Activated CD8-positive, alpha-beta memory T cell treated with anti-CD3 and anti-CD28 coated beads for 24 hours (primary cell): ENCODE data around the gene RYR2.

Experiments
- DNase-seq: peaks from one replicate; pipeline ENCODE4 v3.0.0-alpha.2; 2020

The RYR2 gene

DNA sequence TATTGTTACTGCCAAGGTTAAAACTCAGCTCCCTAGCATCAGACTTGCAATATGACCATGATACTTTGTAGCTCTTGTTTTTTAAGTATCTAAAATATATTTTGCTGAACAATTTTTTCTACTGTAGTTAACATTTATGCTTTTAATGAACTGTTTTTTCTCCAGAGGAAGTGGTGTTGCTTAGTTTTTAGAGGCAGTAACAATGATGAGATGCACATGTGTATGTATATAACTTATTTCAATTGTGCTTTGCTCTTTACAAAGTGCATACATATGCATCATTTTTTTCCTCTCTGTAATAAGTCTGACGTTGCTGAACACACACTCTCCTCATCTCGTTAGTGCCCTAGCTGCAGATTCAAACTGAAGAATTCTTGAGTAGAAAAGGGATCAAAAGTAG, 430.0 kb downstream of the RYR2 start:
- DNase-seq: no peak

DNA sequence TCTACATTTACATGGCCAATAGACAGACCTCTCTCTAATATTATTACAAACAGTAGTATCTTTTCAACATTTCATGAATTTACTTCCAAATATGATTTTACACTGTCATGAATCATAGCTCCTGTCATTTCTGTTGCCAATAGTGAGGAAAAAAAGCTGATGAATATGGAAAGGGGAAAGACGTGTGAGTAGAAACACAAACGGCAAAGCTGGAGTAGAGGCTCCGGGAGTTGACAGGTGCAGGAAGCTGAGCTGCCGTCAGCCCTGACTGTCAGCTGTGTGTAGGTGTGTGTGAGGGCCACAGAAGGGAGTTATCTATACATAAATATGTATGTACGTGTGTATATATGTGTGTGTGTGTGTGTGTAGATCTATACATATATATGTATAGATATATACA, 431.9 kb downstream of the RYR2 start:
- no peak for DNase-seq

DNA sequence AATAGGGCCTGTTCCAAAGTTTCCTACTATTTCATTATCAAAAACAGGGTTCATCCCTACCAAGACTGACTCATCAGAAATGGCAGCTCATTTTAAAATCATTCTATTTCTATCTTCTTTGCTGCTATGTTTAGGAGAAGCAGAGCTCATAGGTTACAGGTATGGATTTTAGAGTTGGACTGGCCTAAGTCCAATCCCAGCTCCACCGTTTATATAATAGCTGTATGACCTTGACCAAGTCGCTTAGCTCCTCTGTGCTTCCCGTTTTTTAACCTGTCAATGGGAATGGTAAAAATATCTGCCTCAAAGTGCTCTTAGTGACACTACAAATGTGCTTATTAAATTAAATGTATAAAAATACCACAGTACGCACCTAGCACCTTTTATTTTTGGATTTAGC, 436.1 kb downstream of the RYR2 start:
- no peak for DNase-seq

DNA sequence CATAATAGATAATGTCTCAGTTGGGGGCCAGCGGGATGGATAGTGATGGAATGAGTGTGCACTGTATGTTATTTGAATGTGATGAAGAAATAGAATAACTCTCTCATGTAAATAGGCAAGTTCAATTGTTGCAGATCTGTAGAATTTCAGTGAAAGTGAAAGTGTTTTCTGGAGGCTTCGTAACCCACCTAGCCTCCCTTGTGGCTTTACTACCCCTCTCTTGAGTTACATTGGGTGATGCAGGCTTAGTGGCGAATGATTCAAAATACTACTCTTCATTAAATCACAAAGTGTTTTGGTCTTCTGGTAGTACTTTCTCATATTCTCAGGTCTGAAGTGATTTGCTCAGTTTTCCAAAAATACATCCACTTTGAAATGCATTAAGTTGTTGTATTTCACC, 436.9 kb downstream of the RYR2 start:
- DNase-seq: no peak

DNA sequence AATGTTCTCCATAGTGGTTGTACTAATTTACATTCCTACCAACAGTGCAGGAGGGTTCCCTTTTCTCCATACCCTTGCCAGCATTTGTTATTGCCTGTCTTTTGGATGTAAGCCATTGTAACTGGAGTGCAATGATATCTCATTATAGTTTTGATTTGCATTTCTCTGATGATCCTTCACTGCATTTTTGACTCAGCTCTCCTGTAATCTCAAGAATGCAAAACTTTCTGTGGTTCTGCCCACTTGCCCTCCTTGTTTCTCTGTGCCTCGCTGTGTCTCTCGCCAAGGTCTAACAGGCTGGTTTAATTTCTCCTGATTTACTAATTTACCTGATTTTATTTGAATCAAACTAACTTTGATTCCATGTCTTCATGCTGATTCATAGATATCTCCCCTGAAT, 440.8 kb downstream of the RYR2 start:
- DNase-seq: no peak

DNA sequence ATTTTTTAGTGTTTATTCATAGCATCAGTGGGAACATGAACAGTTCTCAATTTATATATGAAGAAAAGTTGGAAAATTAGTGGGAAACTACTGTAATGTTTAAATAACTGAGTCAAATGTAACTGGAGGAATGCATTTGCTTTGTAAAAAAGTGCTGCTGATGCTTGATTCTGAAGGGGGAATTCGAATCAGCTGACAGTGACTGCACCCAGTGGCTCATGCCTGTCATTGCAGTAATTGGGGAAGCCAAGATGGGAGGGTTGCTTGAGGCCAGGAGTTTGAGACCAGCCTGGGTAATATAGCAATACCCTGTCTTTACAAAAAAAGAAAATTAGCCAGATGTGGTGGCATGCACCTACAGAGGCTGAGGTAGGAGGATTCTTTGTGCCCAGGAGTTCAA, 450.4 kb downstream of the RYR2 start:
- DNase-seq: no peak

DNA sequence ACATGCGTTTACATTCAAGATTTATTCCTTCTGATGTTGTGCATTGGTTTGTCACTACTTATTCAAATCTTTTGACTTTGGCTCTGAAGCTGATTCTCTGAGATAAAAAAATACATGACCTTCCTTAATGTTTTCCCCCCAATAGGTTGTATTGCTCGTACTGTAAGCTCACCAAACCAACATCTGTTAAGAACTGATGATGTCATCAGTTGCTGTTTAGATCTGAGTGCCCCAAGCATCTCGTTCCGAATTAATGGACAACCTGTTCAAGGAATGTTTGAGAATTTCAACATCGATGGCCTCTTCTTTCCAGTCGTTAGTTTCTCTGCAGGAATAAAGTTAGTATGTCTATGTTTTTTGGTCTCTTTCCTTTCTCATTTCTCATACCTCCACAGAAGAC, 458.6 kb downstream of the RYR2 start:
- no peak for DNase-seq

DNA sequence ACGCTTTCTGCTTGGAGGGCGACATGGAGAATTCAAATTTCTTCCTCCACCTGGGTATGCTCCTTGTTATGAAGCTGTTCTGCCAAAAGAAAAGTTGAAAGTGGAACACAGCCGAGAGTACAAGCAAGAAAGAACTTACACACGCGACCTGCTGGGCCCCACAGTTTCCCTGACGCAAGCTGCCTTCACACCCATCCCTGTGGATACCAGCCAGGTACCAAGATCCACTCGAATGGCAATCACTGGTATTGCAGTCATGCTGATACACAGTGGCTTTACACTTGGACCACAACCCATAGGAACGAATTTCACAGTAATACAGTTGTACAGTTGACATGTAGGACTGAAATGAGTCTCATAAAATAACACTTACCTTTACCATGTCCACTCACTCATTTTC, 461.3 kb downstream of the RYR2 start:
- no peak for DNase-seq

DNA sequence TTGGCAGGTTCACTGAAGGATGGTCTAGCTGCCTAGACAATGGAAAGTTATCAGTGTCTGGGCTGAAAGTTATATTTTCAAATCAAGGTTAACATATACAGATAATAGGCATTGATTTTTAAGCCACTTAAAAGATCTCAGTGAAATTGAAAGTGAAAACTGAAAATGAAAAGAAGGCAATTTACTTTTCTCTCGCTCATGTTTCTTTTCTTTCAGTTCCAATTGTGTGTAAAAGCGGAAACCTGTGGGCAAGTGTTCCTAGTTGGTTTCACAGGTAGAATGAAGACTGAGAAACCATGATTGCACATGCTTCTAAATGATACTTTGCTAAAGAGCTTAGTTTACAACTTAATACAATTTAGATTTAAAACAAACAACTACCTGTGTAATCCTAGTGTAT, 465.0 kb downstream of the RYR2 start:
- no peak for DNase-seq

DNA sequence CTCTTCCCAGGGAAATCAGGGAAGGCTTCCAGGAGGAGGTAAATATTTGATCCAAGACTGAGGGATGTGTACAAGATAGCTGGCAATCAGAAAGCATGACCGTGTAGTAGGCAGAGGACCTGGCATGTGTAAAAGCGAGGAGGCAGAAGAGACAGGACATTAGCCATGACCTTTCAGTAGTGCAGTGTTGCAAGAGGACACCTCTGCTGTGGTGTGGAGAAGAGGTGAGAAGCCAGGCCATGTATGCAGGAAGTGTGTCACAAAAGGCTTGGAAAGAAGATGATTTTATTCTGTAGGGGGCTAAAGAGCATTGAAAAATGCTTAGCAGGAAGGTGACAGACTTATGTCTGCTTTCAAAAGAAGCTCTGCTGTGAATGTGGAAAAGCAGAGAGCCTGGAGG, 467.8 kb downstream of the RYR2 start:
- DNase-seq: no peak

DNA sequence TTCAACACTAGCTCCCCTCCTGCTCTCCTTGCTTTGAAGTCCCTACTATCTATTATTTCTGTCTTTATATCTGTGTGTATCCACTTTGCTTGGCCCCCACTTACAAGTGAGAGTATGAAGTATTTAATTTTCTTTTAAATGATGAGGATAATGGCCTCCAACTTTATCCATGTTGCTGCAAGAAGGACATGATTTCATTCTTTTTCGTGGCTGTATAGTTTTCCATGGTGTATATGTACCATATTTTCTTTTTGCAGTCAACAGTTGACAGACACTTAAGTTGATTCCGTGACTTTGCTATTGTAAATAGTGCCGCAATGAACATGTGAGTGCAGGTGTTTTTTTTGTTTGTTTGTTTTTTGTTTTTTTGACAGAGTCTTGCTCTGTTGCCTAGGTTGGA, 483.1 kb downstream of the RYR2 start:
- no peak for DNase-seq

DNA sequence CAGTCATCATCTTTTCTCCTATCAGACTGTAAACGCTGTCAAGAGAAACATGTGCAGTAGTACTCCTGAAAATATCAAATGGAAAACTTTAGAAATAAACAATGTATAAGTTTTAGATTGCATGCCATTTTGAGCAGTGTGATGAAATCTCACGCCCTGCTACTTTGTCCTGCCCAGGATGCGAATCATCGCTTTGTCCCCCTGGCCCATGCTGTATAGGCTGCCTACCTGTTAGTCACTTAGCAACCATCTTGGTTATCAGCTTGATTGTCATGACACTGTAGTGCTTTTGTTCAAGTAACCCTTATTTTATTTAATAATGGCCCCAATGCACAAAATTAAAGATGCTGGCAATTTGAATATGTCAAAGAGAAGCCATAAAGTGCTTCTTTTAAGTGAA, 485.8 kb downstream of the RYR2 start:
- DNase-seq: no peak

DNA sequence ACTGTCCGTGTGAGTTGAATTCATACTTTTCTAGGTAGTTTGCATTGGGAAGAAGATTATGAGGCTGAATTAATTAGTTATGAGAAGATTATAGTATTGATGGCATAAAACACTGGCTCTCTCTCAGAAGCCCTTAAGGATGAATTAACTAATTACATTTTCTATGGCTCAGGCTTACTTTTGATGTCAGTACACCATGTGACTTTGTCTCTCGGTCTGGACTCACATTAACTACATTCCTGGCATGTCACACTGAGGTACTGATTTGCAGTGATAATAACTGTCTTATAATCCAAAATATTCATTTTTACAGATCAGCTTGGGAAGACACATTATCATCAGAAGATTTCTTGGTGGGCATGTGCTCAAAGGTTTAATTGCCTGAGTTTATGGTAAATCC, 486.6 kb downstream of the RYR2 start:
- DNase-seq: no peak

DNA sequence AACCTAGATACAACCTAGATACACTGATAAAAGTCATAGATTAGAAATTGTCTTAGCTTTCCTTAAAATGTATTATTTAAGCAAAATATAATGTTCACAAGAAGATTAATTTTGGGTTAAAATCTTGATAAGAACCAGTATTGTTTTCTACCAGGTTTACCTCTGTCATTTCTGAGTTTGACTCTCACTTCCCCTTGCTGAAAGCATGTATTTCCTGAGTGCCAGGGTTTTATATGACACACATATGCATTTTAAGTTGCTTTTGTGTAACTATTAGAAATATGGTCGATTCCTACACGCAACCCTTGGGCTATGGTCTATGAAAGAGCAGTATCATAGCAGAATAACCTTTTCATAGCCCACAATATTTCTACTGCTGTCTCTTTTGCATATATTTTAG, 497.1 kb downstream of the RYR2 start:
- DNase-seq: no peak

DNA sequence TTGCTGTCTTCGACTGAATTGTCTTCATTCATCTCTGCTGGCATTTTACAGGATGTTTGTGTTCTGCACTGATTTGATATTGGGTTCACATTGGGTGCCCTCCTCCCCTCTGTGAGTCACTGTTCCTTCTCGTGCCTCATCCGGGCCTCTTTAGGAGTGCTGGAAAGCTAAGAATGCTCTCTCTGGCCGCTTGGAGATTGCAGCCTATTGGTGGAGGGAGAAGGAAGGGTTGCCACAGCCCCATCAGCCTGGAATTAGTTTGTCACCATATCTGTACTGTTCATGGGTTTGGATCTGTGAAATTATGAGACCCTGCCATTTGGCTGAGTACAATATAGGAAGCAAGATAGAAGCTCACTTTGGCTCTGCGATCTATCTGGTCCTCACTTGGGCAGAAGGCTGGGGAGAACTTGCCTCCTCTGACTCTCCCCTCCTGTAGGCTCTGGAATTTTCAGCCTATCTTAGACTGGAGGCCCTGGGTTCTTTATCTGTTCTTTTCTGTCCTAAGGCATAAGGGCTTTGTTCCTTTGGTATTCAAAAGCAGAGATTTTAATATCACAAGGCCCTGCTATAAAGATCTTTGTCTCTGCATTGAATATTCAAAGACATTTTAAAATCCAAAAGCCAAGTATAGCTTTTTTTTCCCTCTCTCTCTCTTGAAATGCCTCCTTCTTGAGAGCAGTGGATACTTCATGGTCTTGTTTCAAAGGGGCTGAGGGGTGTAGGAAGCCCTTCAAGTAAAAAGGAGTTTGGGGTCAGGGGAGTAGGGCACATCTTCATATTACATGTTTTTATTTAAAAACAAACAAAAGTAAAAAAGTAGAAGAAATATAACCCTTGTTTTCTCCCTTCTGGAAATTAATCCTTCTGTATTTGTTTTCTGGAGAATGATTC, 500.8 kb downstream of the RYR2 start:
- no peak for DNase-seq

DNA sequence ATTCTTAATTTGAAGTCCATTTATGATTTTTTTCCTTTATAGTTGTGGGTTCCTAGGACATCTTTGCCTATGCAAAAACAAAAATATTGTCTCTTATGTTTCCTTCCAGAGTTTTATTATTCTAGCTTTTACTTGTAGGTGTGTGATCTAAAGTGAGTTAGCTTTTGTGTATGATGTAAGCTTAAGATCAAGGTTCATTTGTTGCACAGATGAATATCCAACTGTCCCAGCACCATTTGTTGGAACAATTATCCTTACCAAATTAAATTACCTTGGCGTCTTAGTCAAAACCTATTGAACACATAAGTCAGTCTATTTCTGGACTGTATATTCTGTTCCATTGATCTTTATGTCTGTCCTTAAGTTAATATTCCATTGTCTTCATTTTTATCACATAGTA, 511.1 kb downstream of the RYR2 start:
- DNase-seq: no peak

DNA sequence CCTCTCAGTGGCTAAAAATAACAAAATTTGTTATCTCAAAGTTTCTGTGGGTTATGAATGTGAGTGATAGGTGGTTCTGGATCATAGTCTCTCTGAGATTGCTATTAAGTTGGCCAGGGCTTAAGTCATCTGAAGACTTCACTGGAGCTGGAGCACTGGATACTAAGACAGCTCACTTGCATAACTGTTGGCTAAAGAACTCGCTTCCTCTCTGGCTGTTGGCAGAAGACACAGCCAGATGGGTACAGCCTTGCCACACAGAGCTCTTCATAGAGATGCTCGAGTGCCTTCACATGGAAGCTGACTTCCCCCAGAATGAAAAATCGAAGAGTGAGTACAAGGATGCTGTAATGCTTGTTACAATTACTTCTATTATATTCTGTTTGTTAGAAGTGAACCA, 514.9 kb downstream of the RYR2 start:
- no peak for DNase-seq

DNA sequence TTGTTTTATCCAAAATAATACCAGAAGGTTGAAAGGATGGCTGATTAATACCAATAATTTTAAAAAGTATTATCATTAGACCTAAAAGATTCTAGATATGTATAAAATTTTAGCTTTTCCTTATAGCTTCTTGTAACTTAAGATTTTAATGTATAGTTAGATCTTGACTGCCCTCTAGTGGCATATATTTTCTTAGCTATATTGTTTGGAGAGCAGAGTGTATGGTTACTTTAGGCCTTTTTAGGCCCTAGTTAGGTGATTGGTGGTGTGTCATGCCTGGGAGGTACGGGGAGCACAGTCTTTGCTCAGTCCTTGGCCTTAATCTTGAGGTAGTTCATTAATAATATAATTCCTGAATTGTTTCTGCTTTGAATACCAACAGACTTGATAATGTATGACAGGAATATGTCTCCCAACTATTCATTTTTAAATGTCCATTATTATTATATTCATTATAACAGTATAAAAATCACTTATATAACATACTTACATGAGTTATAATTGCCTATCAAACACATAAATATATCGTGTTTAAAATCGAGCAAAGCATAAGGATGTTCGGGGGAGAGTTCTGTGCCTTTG, 520.3 kb downstream of the RYR2 start:
- no peak for DNase-seq

DNA sequence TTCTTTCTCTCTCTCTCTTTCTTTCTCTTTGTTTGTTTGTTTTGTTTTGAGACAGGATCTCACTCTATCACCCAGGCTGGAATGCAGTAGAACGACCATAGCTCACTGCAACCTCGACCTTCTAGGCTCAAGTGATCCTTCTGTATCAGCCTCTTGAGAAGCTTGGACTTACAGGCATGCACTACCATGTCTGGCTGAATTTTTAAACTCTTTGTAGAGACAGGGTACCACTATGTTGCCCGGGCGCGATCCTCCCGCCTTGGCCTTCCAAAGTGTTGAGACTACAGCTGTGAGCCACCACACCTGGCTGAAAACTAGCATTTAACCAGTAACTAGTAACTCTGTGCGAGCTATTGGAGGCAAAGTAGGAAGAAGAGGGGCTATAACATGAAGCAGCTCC, 523.3 kb downstream of the RYR2 start:
- no peak for DNase-seq

DNA sequence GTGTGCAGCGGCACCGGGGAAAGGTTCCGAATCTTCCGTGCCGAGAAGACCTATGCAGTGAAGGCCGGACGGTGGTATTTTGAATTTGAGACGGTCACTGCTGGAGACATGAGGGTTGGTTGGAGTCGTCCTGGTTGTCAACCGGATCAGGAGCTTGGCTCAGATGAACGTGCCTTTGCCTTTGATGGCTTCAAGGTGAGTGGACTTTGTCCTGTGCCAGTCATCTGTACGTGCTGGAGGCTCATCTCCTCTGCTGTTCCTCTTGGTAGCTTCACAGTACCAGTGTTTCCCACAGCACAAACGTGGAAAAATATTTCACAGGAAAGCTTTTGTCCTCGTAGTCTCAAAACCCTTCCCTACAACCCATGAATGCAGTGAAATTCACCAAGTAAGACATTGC, 524.6 kb downstream of the RYR2 start:
- DNase-seq: no peak

DNA sequence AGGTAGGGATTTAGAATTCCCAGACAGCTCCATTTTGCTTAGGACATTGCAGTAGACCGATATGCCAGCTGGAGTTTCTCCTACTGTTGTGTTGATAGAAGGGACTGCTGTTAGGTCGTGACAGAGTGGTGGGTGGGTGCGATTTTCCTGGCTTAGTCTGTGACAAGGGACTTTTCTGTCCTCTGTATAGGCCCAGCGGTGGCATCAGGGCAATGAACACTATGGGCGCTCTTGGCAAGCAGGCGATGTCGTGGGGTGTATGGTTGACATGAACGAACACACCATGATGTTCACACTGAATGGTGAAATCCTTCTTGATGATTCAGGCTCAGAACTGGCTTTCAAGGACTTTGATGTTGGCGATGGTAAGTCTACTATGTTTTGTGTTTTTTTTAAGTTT, 527.0 kb downstream of the RYR2 start:
- no peak for DNase-seq

DNA sequence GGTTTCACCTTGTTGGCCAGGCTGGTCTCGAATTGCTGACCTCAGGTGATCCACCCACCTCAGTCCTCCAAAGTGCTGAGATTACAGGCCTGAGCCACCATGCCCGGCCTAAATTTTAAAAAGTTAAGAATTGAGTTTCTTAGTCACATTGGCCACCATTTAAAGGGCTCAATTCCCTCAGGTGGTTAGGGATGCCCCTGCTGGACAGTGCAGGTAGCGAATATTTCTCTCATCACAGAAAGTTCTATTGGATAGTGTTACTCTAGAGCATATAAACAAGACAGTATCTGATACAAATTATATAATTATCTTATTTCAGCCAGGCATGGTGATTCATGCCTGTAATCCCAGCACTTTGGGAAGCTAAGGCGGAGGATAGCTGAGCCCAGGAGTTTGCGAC, 528.5 kb downstream of the RYR2 start:
- DNase-seq: no peak

DNA sequence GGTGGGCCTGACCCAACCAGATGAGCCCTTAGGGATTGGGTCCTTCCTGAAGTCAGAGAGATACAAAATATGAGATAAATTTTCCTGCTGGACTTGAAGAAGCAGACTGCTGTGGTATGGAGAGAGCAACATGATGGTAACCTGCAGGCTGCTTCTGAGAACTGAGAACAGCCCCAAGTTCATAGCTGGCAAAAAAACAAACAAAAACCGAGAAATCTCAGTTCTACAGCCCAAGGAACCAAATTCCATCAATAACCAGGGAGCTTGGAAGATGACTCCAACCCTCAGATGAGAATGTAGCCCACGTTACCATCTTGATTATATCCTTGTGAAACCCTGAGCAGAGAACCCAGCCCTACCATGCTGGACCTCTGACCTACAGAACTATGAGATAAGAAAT, 532.6 kb downstream of the RYR2 start:
- DNase-seq: no peak

DNA sequence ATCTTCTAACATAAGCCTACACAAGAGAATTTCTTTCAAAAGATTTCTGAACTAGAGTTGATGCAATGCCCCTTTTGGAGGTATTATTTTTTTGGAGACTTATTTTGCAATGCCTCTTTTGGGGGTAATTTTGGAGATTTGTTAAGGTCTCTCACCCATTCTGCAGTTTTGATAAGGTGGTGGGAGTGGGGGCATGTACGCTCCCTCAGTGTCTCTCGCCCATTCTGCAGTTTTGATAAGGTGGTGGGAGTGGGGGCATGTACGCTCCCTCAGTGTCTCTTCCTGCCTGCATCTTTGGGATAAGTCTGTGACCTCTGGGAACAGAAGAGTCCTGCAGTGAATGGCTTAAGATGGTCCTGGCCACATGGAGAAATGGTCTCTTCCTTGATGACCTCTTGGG, 536.6 kb downstream of the RYR2 start:
- DNase-seq: no peak

DNA sequence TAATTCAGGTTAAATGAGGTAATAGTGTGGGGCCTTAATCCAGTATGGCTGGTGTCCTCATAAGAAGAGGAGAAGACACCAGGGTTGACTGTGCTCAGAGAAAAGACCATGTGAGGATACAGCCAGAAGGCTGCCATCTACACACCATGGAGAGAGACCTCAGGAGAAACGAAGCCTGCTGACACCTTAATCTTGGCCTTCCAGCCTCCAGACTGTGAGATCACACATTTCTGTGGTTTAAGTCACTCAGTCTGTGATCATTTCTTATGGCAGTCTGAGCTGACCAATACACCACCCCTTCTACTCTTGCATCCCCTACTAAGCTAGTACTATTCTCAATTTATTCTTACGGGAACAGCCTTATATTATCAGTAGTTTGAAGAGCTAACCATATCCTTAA, 538.7 kb downstream of the RYR2 start:
- no peak for DNase-seq
